ENCODE results near the gene ABCC6. TPM values are rescaled to one million over a fixed set of nuclear protein-coding genes. Genes with fewer than 3 reads are reported as not detected.
"Not testable (repeated sequence)": the region's sequence is repeated elsewhere in the genome, so short reads cannot be mapped to it uniquely, and the experiment has no call there.

The ABCC6 gene
- total and polyA plus RNA-seq, 9 donors, result 0.12 to 2.0 (median 0.88) TPM

DNA sequence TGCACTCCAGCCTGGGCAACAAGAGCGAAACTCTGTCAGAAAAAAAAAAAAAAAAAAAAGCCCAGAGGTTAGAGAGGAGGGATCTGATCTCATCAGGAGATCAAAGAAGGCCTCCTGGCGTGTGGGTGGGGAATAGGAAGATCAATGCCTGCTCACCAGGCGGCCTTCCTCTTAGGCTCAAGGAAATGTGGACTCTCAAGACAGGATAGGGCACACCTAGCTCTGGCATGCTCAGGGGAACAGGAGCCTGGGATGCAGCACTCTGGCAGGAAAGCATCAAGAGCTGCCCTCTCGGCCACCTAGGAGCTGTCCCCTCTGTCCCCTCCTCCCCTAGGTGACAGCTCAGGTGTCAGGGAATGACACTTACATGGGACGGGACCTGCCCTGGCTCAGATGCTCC is 22.9 kb downstream of the ABCC6 start:
- intact Hi-C loops (cut with DNase I); DNase-seq; H3K27ac ChIP-seq; H3K9me3 ChIP-seq; H3K27me3 ChIP-seq; H3K36me3 ChIP-seq; H3K4me3 ChIP-seq; H3K4me1 ChIP-seq (ENCODE audit: insufficient read depth): not testable (repeated sequence)
- WGBS, 3 donors, result 80 to 96% (median 94%) methylated on average over 1 to 5 of the region's 5 CpGs

DNA sequence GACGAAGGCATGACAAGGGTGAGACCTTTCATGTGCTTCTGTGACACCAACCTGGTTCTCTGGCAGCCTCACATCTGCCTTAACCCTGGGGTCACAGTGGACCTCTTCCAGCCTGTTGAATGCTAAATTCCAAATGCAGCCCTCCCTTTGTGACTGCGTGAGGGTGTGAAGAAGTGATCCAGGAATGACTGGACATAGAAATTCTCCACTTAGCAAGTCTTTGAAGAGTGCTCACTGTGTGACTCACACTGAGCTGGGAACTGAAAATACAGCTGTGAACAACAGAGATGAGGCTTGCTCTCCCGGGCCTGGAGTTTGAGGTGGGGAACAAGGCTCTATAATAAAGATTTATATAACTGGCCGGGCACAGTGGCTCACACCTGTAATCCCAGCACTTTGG is 23.9 kb downstream of the ABCC6 start:
- DNase-seq; H3K4me3 ChIP-seq; H3K27ac ChIP-seq; H3K4me1 ChIP-seq (ENCODE audit: insufficient read depth); H3K27me3 ChIP-seq; H3K36me3 ChIP-seq; H3K9me3 ChIP-seq; intact Hi-C loops (cut with DNase I): not testable (repeated sequence)
- 0 to 61% (median 49%) methylated on average over 1 to 4 of the region's 4 CpGs for WGBS, 3 donors

- Histone ChIP-seq H3K27ac (no peak overlapping the region), H3K27me3 (no peaks in the 10 kb centered on the region), H3K9me3 (no peaks in the 10 kb centered on the region), H3K36me3 (no peaks in the 10 kb centered on the region), H3K4me3 (no peak overlapping the region), H3K4me1 (ENCODE audit: insufficient read depth) (no peaks in the 10 kb centered on the region)
- WGBS, 3 donors, result 61 to 75% (median 75%) methylated on average over 16 to 17 of the region's 17 CpGs
- DNase-seq, result no peak
- intact Hi-C loops (cut with DNase I), result no loop called here
- TF ChIP-seq, protein P1, sequence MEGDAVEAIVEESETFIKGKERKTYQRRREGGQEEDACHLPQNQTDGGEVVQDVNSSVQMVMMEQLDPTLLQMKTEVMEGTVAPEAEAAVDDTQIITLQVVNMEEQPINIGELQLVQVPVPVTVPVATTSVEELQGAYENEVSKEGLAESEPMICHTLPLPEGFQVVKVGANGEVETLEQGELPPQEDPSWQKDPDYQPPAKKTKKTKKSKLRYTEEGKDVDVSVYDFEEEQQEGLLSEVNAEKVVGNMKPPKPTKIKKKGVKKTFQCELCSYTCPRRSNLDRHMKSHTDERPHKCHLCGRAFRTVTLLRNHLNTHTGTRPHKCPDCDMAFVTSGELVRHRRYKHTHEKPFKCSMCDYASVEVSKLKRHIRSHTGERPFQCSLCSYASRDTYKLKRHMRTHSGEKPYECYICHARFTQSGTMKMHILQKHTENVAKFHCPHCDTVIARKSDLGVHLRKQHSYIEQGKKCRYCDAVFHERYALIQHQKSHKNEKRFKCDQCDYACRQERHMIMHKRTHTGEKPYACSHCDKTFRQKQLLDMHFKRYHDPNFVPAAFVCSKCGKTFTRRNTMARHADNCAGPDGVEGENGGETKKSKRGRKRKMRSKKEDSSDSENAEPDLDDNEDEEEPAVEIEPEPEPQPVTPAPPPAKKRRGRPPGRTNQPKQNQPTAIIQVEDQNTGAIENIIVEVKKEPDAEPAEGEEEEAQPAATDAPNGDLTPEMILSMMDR (IDR thresholded peaks at IDR 0.05), result no peak
- TF ChIP-seq EP300 (IDR thresholded peaks at IDR 0.05), result no peak
- no peak for TF ChIP-seq POLR2A (IDR thresholded peaks at IDR 0.05)
Observed at GRCh38 chr16:16197966-16198365, 25.3 kb downstream of the ABCC6 start.

DNA sequence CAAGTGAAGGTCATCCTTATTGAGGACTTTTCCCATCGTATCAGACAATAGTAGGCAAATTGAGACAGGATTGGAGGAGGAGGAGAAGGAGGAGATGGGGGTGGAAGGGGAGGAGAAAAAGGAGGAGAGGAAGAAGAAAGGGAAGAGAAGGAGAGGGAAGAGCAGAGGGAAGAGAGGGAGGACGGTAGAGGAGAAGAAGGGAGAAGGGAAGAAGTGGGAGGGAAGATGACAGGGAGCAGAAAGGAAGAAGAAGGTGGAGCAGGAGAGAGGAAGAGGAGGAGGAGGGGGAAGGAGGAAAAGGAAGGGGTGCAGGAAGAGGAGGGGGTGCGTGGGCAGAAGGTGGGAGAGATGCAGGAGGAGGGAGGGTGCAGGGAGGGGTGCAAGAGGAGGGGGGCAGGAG is 26.0 kb downstream of the ABCC6 start:
- H3K36me3 ChIP-seq, result no peaks in the 10 kb centered on the region
- intact Hi-C loops (cut with DNase I), result no loop called here
- TF ChIP-seq EP300 (IDR thresholded peaks at IDR 0.05) (no peak), POLR2A (IDR thresholded peaks at IDR 0.05) (no peak)
- TF ChIP-seq, protein P1 (IDR thresholded peaks at IDR 0.05), result no peak
- H3K9me3 ChIP-seq, result no peaks in the 10 kb centered on the region
- no peaks in the 10 kb centered on the region for H3K27me3 ChIP-seq
- no peak overlapping the region for H3K4me3 ChIP-seq
- H3K4me1 ChIP-seq (ENCODE audit: insufficient read depth), result no peaks in the 10 kb centered on the region
- WGBS, 3 donors, result 46 to 61% (median 46%) methylated on average over 3 of the region's 3 CpGs
- no peak for DNase-seq
- H3K27ac ChIP-seq, result no peak overlapping the region

- H3K36me3 ChIP-seq, result no peaks in the 10 kb centered on the region
- H3K4me1 ChIP-seq (ENCODE audit: insufficient read depth), result no peaks in the 10 kb centered on the region
- intact Hi-C loops (cut with DNase I), result no loop called here
- H3K27me3 ChIP-seq, result no peaks in the 10 kb centered on the region
- no peak for TF ChIP-seq EP300 (IDR thresholded peaks at IDR 0.05)
- TF ChIP-seq POLR2A (IDR thresholded peaks at IDR 0.05), result no peak
- TF ChIP-seq, protein P1 (IDR thresholded peaks at IDR 0.05), result no peak
- 70 to 92% (median 82%) methylated on average over 3 of the region's 3 CpGs for WGBS, 3 donors
- DNase-seq, result no peak
- no peak overlapping the region for H3K27ac ChIP-seq
- H3K4me3 ChIP-seq, result no peak overlapping the region
- no peaks in the 10 kb centered on the region for H3K9me3 ChIP-seq
Observed at GRCh38 chr16:16196099-16196498, 27.2 kb downstream of the ABCC6 start.

Measured in ovary (tissue), 9 donors.